ENCODE results near the gene SLC35A5. TPM values are rescaled to one million over a fixed set of nuclear protein-coding genes. Genes with fewer than 3 reads are reported as not detected.

Gene SLC35A5
- total and polyA plus RNA-seq, 2 of the 8 experiments (the other 6 are each of a cell fraction or from before 2014, with no cell fraction given) = 36.5 to 38.6 TPM

GRCh38 chr3:112564940-112565305, 3.1 kb downstream of the SLC35A5 start:
- CTCF ChIA-PET (ENCODE audit: partially characterized antibody) = interaction anchor here (1.3 to 1.4 kb wide), 2 partner anchors 17 to 38 kb away, joined by 4 to 6 read pairs; no protein-coding TSS in a partner anchor
- H3K36me3 ChIP-seq (ENCODE audit: control insufficient read depth in 2 of 4, insufficient read depth in 4 of 4, low read length in 3 of 4) = peaks cover 0 to 17% (median 8%) of the 10 kb centered on the region in 4 experiments; a peak in 5 of 8 replicates
- no peak overlapping the region for H2AFZ ChIP-seq (ENCODE audit: low read length)
- no peak overlapping the region for H3K9ac ChIP-seq (replicated peaks in 1 of 4; ENCODE audit: extremely low read depth in 1 of 4, low read depth in 3 of 4, low read length in 3 of 4)
- H4K91ac ChIP-seq (replicated peaks; ENCODE audit: insufficient read length, low read length) = no peak overlapping the region
- no peak overlapping the region for H3K4ac ChIP-seq (replicated peaks; ENCODE audit: insufficient read length, low read depth, low read length)
- no peak overlapping the region for H2BK5ac ChIP-seq (ENCODE audit: low read depth, low read length)
- H3K23me2 ChIP-seq (ENCODE audit: low read depth, low read length) = peaks cover 11% of the 10 kb centered on the region
- no peak overlapping the region for H2BK12ac ChIP-seq (ENCODE audit: low read depth, low read length)
- no peak for FAIRE-seq
- H3K9me3 ChIP-seq (ENCODE audit: insufficient read depth in 2 of 2, low read depth in 1 of 2, low read length in 1 of 2) = no peaks in the 10 kb centered on the region
- H3K4me3 ChIP-seq (ENCODE audit: extremely low read depth in 1 of 4, insufficient read depth in 2 of 4, low read depth in 3 of 4, low read length in 4 of 4) = no peak overlapping the region
- no peak overlapping the region for H3K18ac ChIP-seq (ENCODE audit: extremely low read depth, low read length)
- H4K8ac ChIP-seq (ENCODE audit: extremely low read depth, insufficient read depth, low read length) = no peak overlapping the region
- no peaks in the 10 kb centered on the region; the same call in 1 of the 2 replicates for H3K79me1 ChIP-seq (ENCODE audit: low read depth, low read length)
- TF ChIP-seq NANOG (IDR thresholded peaks at IDR 0.05; ENCODE audit: insufficient read depth, low read depth, low read length, poor library complexity, severe bottlenecking) (no peak), HDAC6 (IDR thresholded peaks at IDR 0.05; ENCODE audit: low read depth, low read length) (no peak), RFX5 (IDR thresholded peaks at IDR 0.05; ENCODE audit: borderline replicate concordance, low read depth, low read length) (no peak), GTF2F1 (IDR thresholded peaks at IDR 0.05; ENCODE audit: borderline replicate concordance, low read depth, low read length) (no peak)
- peak overlapping the region; percentile 8 to 64; a peak in 2 of 4 replicates for H3K4me2 ChIP-seq (ENCODE audit: insufficient read depth in 1 of 2, low read depth in 2 of 2, low read length in 2 of 2)
- H3K27me3 ChIP-seq (replicated peaks in 1 of 4; ENCODE audit: control insufficient read depth in 3 of 4, extremely low read depth in 1 of 4, insufficient read depth in 3 of 4, low read length in 3 of 4) = no peaks in the 10 kb centered on the region
- POLR2A ChIA-PET (ENCODE audit: partially characterized antibody) = no interaction called here
- no peak overlapping the region for H2AK5ac ChIP-seq (ENCODE audit: low read depth, low read length)
- no peak overlapping the region for H2BK15ac ChIP-seq (ENCODE audit: low read length)
- H3K14ac ChIP-seq (ENCODE audit: insufficient read length) = no peak overlapping the region
- H3K79me2 ChIP-seq (ENCODE audit: control insufficient read depth in 1 of 2, insufficient read depth in 2 of 2, low read length in 2 of 2) = peaks cover 0 to 21% of the 10 kb centered on the region in 2 experiments; a peak in 3 of 4 replicates
- no peaks in the 10 kb centered on the region; a peak in 1 of 7 replicates for H3K4me1 ChIP-seq (replicated peaks in 1 of 4; ENCODE audit: control insufficient read depth in 3 of 4, insufficient read depth in 4 of 4, low read length in 3 of 4)
- no peak overlapping the region for H2BK20ac ChIP-seq (ENCODE audit: low read length)
- DNase-seq (ENCODE audit: low read depth in 1 of 2, low spot score in 2 of 2) = no peak
- no peak overlapping the region for H3K56ac ChIP-seq (replicated peaks; ENCODE audit: insufficient read length, low read depth, low read length)
- no peak overlapping the region for H2BK120ac ChIP-seq (replicated peaks; ENCODE audit: low read depth, low read length)
- H3K27ac ChIP-seq (ENCODE audit: low read depth, low read length) = no peak overlapping the region
- no peaks in the 10 kb centered on the region for H4K20me1 ChIP-seq (replicated peaks in 1 of 2; ENCODE audit: control insufficient read depth in 1 of 2, insufficient read depth in 2 of 2, low read length in 2 of 2)
- no peak overlapping the region for H4K5ac ChIP-seq (ENCODE audit: insufficient read length, low read depth, low read length)
- no peak overlapping the region for H3K23ac ChIP-seq (ENCODE audit: insufficient read length)
